ENCODE data around the gene LRRK1.

GRCh38 chr15:100987143-100987542 lies 68.0 kb downstream of the LRRK1 start:
- TF ChIP-seq CTCF (IDR thresholded peaks at IDR 0.05) (no peak), POLR2A (IDR thresholded peaks at IDR 0.05) (no peak), EP300 (IDR thresholded peaks at IDR 0.05) (no peak), POLR2AphosphoS5 (IDR thresholded peaks at IDR 0.05) (peak in 1 of 4 donors; percentile 35)

All from sigmoid colon (tissue), 4 donors.